HepG2 (cell line): Measurements from ENCODE around the gene PRSS3. TPM values are rescaled to one million over a fixed set of nuclear protein-coding genes. Genes with fewer than 3 reads are reported as not detected.

Source experiments
- CBX5 ChIP-seq: sonication (generic); formaldehyde crosslinking; IDR thresholded peaks from 2 replicates; pipeline ENCODE4 v1.4.0; 2020; ENCODE audit warnings: missing genetic modification reagents, borderline replicate concordance
- CHD4 ChIP-seq: fragments of 200-600 bp; sonication (generic); IDR thresholded peaks from 2 replicates; pipeline ENCODE4 v1.7.0; 2017; ENCODE audit warnings: mild to moderate bottlenecking, low read length, borderline replicate concordance
- DPF2 ChIP-seq: sonication (generic); formaldehyde crosslinking; IDR thresholded peaks from 2 replicates; pipeline ENCODE4 v1.4.0; 2020; ENCODE audit warnings: mild to moderate bottlenecking, low read depth, missing genetic modification reagents, borderline replicate concordance
- FOXM1 ChIP-seq: sonication (generic); formaldehyde crosslinking; IDR thresholded peaks from 2 replicates; pipeline ENCODE4 v1.5.0; 2020; ENCODE audit warnings: missing genetic modification reagents
- FOXP1 ChIP-seq, 2 experiments: fragments of 450-650 bp in 1 of 2; IDR thresholded peaks; 2 replicates each; pipeline ENCODE4 v1.6.1; 2017 to 2018; ENCODE audit warnings: antibody characterized with exemption in 1 of 2
- HCFC1 ChIP-seq: fragments of 150-350 bp; IDR thresholded peaks from 2 replicates; pipeline ENCODE4 v1.6.1; 2014; ENCODE audit warnings: low read depth, low read length
- MEF2D ChIP-seq: sonication (generic); formaldehyde crosslinking; IDR thresholded peaks from 2 replicates; pipeline ENCODE4 v1.5.1; 2020; ENCODE audit warnings: mild to moderate bottlenecking, missing genetic modification reagents
- SAP130 ChIP-seq: IDR thresholded peaks from 2 replicates; pipeline ENCODE4 v1.6.1; 2016; ENCODE audit warnings: low read depth
- SYNCRIP ChIP-seq: fragments of 200-400 bp; formaldehyde crosslinking; IDR thresholded peaks from 2 replicates; pipeline ENCODE4 v1.6.1; 2018; ENCODE audit warnings: mild to moderate bottlenecking, low read depth, low read length; ENCODE audit not compliant: insufficient read depth
- TSC22D2 ChIP-seq: sonication (generic); formaldehyde crosslinking; IDR thresholded peaks from 2 replicates; pipeline ENCODE4 v1.5.1; 2020; ENCODE audit warnings: missing genetic modification reagents, mild to moderate bottlenecking, borderline replicate concordance
- ZBTB7B ChIP-seq: sonication (generic); formaldehyde crosslinking; IDR thresholded peaks from 2 replicates; pipeline ENCODE4 v1.4.0; 2020; ENCODE audit warnings: missing genetic modification reagents
- ZBTB8A ChIP-seq: sonication (generic); formaldehyde crosslinking; IDR thresholded peaks from 2 replicates; pipeline ENCODE4 v1.4.0; 2020; ENCODE audit warnings: mild to moderate bottlenecking, low read depth, missing genetic modification reagents, borderline replicate concordance
- ZC3H4 ChIP-seq: sonication (generic); formaldehyde crosslinking; IDR thresholded peaks from 2 replicates; pipeline ENCODE4 v1.4.0; 2020; ENCODE audit warnings: missing genetic modification reagents, borderline replicate concordance
- ZFP36 ChIP-seq: fragments of 150-350 bp; IDR thresholded peaks from 2 replicates; pipeline ENCODE4 v1.6.1; 2018; ENCODE audit warnings: borderline replicate concordance, low read length, low read depth; ENCODE audit not compliant: partially characterized antibody
- ZNF230 ChIP-seq: sonication (generic); formaldehyde crosslinking; IDR thresholded peaks from 2 replicates; pipeline ENCODE4 v1.4.0; 2020; ENCODE audit warnings: mild to moderate bottlenecking, missing genetic modification reagents
- ZNF280B ChIP-seq: sonication (generic); formaldehyde crosslinking; IDR thresholded peaks from 2 replicates; pipeline ENCODE4 v1.5.0; 2020; ENCODE audit warnings: missing genetic modification reagents, mild to moderate bottlenecking, borderline replicate concordance
- ZNF44 ChIP-seq: sonication (generic); formaldehyde crosslinking; IDR thresholded peaks from 2 replicates; pipeline ENCODE4 v1.5.1; 2020; ENCODE audit warnings: mild to moderate bottlenecking, missing genetic modification reagents
- ZNF549 ChIP-seq: sonication (generic); formaldehyde crosslinking; IDR thresholded peaks from 2 replicates; pipeline ENCODE4 v1.5.0; 2020; ENCODE audit warnings: missing genetic modification reagents
- ZNF607 ChIP-seq: sonication (generic); formaldehyde crosslinking; IDR thresholded peaks from 2 replicates; pipeline ENCODE4 v1.5.1; 2020; ENCODE audit warnings: missing genetic modification reagents, mild to moderate bottlenecking, borderline replicate concordance
- ZNF768 ChIP-seq: sonication (generic); formaldehyde crosslinking; IDR thresholded peaks from 2 replicates; pipeline ENCODE4 v1.4.0; 2020; ENCODE audit warnings: missing genetic modification reagents
- ZSCAN29 ChIP-seq: sonication (generic); formaldehyde crosslinking; conservative IDR thresholded peaks from 2 replicates; pipeline ENCODE4 v1.4.0; 2020; ENCODE audit warnings: mild to moderate bottlenecking, missing genetic modification reagents
- ZSCAN31 ChIP-seq: sonication (generic); formaldehyde crosslinking; IDR thresholded peaks from 2 replicates; pipeline ENCODE4 v1.5.0; 2020; ENCODE audit warnings: low read depth, mild to moderate bottlenecking, missing genetic modification reagents
- polyA plus RNA-seq, 8 experiments: library from polyadenylated mRNA; depleted of rRNA in 3 of 8; stranded (reverse) in 7 of 8; unstranded in 1 of 8; fragments of >200 nt; fragmentation: Illumina TruSeq in 4 of 8; extraction: Trizol in 4 of 8; gene quantifications; 2 replicates each; pipeline versions ENCODE4 v1.2.1 to v1.2.3, GENCODE V29; 2011 to 2016; ENCODE audit warnings: low read depth in 4 of 8, missing spikeins in 1 of 8, mixed read lengths in 1 of 8; ENCODE audit not compliant: insufficient read depth in 1 of 8
- total RNA-seq, 5 experiments: library from RNA; depleted of rRNA; stranded (reverse); fragments of >200 nt; fragmentation: Illumina TruSeq; extraction: Trizol; gene quantifications; 2 replicates each; pipeline ENCODE4 v1.2.3, GENCODE V29; 2016; ENCODE audit warnings: low read depth in 1 of 5
- TF ChIP-seq, protein P1 (sequence below): sonication (generic); formaldehyde crosslinking; IDR thresholded peaks from 2 replicates; pipeline ENCODE4 v1.4.0; 2020; ENCODE audit warnings: mild to moderate bottlenecking, missing genetic modification reagents, borderline replicate concordance

Gene PRSS3
- total and polyA plus RNA-seq, 2 of the 13 experiments (the other 11 are each of a cell fraction or from before 2014, with no cell fraction given), result not detected

DNA sequence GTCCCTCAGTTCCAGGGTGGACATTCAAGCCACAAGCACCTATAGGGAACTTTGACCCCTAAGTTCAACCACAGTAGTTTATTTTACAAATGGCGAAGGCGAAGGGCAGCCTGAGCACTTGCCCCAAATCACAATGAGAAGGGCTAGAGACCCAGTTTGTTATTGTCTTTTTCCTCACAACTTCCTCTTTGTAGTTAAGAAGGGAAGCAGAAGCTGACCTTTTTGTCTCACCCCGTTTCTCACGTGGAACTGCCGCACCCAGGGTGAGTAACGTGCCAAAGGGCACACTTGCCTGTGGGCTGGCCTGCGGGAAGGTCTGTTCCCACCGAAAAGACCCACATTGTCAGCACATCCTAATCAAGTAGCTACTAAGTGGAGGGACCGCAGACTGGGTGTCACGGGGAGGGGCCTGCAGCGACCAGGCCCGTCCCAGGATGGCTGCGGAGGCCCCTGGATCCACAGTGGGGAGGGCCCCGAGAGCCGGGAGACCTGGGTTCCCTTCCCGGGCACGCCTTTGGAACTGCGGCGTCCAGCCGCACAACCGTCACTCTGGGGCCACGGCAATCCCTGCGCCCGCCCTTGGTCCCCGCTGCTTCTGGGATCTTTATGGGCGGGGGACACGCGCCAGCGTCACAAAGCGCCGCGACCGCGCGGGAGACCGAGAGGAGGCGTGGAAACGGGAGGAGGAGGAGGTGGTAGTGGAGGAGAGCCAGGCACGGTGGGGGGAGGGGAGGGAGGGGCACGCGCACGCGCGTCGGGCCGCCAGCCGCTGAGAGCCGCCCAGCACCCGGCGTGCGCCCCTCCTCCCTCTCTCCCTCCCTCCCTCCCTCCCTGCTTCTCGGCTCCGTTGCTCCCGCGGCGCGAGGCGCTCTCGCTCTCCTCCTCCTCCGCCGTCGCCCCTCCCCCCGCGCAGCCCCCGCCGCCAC is 21.2 kb downstream of the PRSS3 start, which contains the start of gene UBE2R2 (continued):
- TF ChIP-seq CBX5 (peak; percentile 39; the same call in 1 of the 2 replicates), ZNF768 (peak; percentile 80; the same call in 1 of the 2 replicates), ZNF44 (CRISPR knock-in tag) (no peak), SYNCRIP (no peak), ZSCAN31 (peak; percentile 86), SAP130 (CRISPR knock-in tag) (peak; percentile 71), ZNF280B (CRISPR knock-in tag) (0 out of 2 replicates have a peak, but pooled peaks have one; percentile 30), ZFP36 (no peak), ZBTB8A (no peak), FOXP1 (IDR thresholded peaks at IDR 0.05) (no peak), FOXP1 (CRISPR knock-in tag; IDR thresholded peaks at IDR 0.05) (no peak; the same call in 1 of the 2 replicates), MEF2D (CRISPR knock-in tag) (peak; percentile 86), ZSCAN29 (CRISPR knock-in tag) (no peak), ZC3H4 (CRISPR knock-in tag) (peak; percentile 73; the same call in 1 of the 2 replicates), FOXM1 (CRISPR knock-in tag) (no peak), ZNF549 (CRISPR knock-in tag) (no peak), ZNF607 (CRISPR knock-in tag) (0 out of 2 replicates have a peak, but pooled peaks have one; percentile 20), HCFC1 (no peak), DPF2 (CRISPR knock-in tag) (0 out of 2 replicates have a peak, but pooled peaks have one; percentile 36), ZBTB7B (CRISPR knock-in tag) (no peak), TSC22D2 (CRISPR knock-in tag) (no peak), CHD4 (no peak), ZNF230 (CRISPR knock-in tag) (no peak)
- TF ChIP-seq, protein P1, sequence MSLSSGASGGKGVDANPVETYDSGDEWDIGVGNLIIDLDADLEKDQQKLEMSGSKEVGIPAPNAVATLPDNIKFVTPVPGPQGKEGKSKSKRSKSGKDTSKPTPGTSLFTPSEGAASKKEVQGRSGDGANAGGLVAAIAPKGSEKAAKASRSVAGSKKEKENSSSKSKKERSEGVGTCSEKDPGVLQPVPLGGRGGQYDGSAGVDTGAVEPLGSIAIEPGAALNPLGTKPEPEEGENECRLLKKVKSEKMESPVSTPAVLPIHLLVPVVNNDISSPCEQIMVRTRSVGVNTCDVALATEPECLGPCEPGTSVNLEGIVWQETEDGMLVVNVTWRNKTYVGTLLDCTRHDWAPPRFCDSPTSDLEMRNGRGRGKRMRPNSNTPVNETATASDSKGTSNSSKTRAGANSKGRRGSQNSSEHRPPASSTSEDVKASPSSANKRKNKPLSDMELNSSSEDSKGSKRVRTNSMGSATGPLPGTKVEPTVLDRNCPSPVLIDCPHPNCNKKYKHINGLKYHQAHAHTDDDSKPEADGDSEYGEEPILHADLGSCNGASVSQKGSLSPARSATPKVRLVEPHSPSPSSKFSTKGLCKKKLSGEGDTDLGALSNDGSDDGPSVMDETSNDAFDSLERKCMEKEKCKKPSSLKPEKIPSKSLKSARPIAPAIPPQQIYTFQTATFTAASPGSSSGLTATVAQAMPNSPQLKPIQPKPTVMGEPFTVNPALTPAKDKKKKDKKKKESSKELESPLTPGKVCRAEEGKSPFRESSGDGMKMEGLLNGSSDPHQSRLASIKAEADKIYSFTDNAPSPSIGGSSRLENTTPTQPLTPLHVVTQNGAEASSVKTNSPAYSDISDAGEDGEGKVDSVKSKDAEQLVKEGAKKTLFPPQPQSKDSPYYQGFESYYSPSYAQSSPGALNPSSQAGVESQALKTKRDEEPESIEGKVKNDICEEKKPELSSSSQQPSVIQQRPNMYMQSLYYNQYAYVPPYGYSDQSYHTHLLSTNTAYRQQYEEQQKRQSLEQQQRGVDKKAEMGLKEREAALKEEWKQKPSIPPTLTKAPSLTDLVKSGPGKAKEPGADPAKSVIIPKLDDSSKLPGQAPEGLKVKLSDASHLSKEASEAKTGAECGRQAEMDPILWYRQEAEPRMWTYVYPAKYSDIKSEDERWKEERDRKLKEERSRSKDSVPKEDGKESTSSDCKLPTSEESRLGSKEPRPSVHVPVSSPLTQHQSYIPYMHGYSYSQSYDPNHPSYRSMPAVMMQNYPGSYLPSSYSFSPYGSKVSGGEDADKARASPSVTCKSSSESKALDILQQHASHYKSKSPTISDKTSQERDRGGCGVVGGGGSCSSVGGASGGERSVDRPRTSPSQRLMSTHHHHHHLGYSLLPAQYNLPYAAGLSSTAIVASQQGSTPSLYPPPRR (CRISPR knock-in tag), result no peak
